IMR-90 (cell line): ENCODE results near the gene GRHL3. TPM values are rescaled to one million over a fixed set of nuclear protein-coding genes. Genes with fewer than 3 reads are reported as not detected.

Experiments
- ATAC-seq: fragments of 200-7000 bp; cut with Tn5 transposase; 2 replicates; pipeline ENCODE4 v1.9.1; 2020; ENCODE audit warnings: low read depth, mild to moderate bottlenecking, moderate library complexity
- BruUV-seq: library from RNA; stranded (reverse); fragments of 400-500 nt; replicated peaks from 2 replicates; lab custom pipeline; 2021; lab: Mats Ljungman, UMichigan
- CTCF ChIA-PET: fragments of 300-600 bp; formaldehyde crosslinking; extraction: SDS; loops from one replicate; lab custom pipeline; 2021; ENCODE audit warnings: antibody characterized with exemption; lab: Yijun Ruan, JAX
- POLR2A ChIA-PET: fragments of 300-600 bp; sonication (Branson Sonifier 250); formaldehyde crosslinking; loops from one replicate; lab custom pipeline; 2022; ENCODE audit warnings: antibody characterized with exemption; ENCODE audit not compliant: unreplicated experiment; lab: Charles Lee
- DNase-seq: peaks from one replicate; pipeline ENCODE4 v3.0.0; 2013
- H2AFZ ChIP-seq: replicated peaks from 2 replicates; pipeline ENCODE3; 2013; ENCODE audit warnings: low read length, mild to moderate bottlenecking; ENCODE audit not compliant: poor library complexity
- H2AK5ac ChIP-seq: 2 replicates; pipeline ENCODE4 v1.6.1; 2013; ENCODE audit warnings: low read depth, low read length, inconsistent platforms
- H2AK9ac ChIP-seq: replicated peaks from 2 replicates; pipeline ENCODE3; 2013; ENCODE audit warnings: mild to moderate bottlenecking, low read depth, low read length, moderate library complexity; ENCODE audit not compliant: poor library complexity
- H2BK120ac ChIP-seq: 2 replicates; pipeline ENCODE4 v1.6.1; 2013; ENCODE audit warnings: low read depth, low read length, inconsistent platforms
- H2BK15ac ChIP-seq: 3 replicates; pipeline ENCODE4 v1.6.1; 2013; ENCODE audit warnings: low read depth, low read length, inconsistent platforms
- H2BK20ac ChIP-seq: 2 replicates; pipeline ENCODE4 v1.6.1; 2013; ENCODE audit warnings: low read depth, mild to moderate bottlenecking, inconsistent platforms, low read length, moderate library complexity
- H2BK5ac ChIP-seq: 2 replicates; pipeline ENCODE4 v1.6.1; 2013; ENCODE audit warnings: mild to moderate bottlenecking, low read depth, low read length, inconsistent platforms; ENCODE audit not compliant: poor library complexity, severe bottlenecking
- H3K14ac ChIP-seq: replicated peaks from 2 replicates; pipeline ENCODE4 v1.6.1; 2013; ENCODE audit warnings: low read depth, low read length, inconsistent platforms
- H3K18ac ChIP-seq: 2 replicates; pipeline ENCODE4 v1.6.1; 2013; ENCODE audit warnings: low read depth, low read length, control low read depth
- H3K23ac ChIP-seq: 2 replicates; pipeline ENCODE4 v1.6.1; 2013; ENCODE audit warnings: low read depth, low read length, inconsistent platforms
- H3K27ac ChIP-seq: 2 replicates; pipeline ENCODE4 v1.5.1; 2013; ENCODE audit warnings: mild to moderate bottlenecking, control low read depth, low read length; ENCODE audit not compliant: insufficient read depth
- H3K27me3 ChIP-seq: 2 replicates; pipeline ENCODE4 v1.6.1; 2013; ENCODE audit warnings: low read length; ENCODE audit not compliant: control insufficient read depth, insufficient read depth
- H3K36me3 ChIP-seq: 2 replicates; pipeline ENCODE4 v1.6.1; 2013; ENCODE audit warnings: low read length, mixed read lengths; ENCODE audit not compliant: control insufficient read depth, insufficient read depth
- H3K4ac ChIP-seq: 2 replicates; pipeline ENCODE4 v1.6.1; 2013; ENCODE audit warnings: low read depth, low read length, inconsistent platforms
- H3K4me1 ChIP-seq: 2 replicates; pipeline ENCODE4 v1.6.1; 2013; ENCODE audit warnings: low read length, mixed read lengths; ENCODE audit not compliant: control insufficient read depth, insufficient read depth
- H3K4me2 ChIP-seq: 2 replicates; pipeline ENCODE4 v1.6.1; 2013; ENCODE audit warnings: low read depth, mild to moderate bottlenecking, control low read depth, low read length, moderate library complexity
- H3K4me3 ChIP-seq: 2 replicates; pipeline ENCODE4 v1.5.1; 2013; ENCODE audit warnings: low read depth, mild to moderate bottlenecking, control low read depth, low read length, moderate library complexity; ENCODE audit not compliant: insufficient read depth
- H3K56ac ChIP-seq: 2 replicates; pipeline ENCODE4 v1.6.1; 2013; ENCODE audit warnings: low read length, inconsistent platforms; ENCODE audit not compliant: insufficient read depth; ENCODE audit errors: extremely low read depth
- H3K79me1 ChIP-seq, 2 experiments: 2 replicates each; pipeline ENCODE4 v1.6.1; 2013; ENCODE audit warnings: low read length in 2 of 2, inconsistent platforms in 1 of 2, low read depth in 1 of 2
- H3K9ac ChIP-seq: 2 replicates; pipeline ENCODE4 v1.6.1; 2013; ENCODE audit warnings: low read depth, low read length, control low read depth
- H3K9me1 ChIP-seq: 2 replicates; pipeline ENCODE4 v1.6.1; 2013; ENCODE audit warnings: low read length, inconsistent platforms; ENCODE audit not compliant: insufficient read depth
- H3K9me3 ChIP-seq: 2 replicates; pipeline ENCODE4 v1.6.1; 2013; ENCODE audit warnings: low read length; ENCODE audit not compliant: control insufficient read depth, insufficient read depth
- H4K20me1 ChIP-seq: 2 replicates; pipeline ENCODE4 v1.6.1; 2013; ENCODE audit warnings: low read length, inconsistent platforms; ENCODE audit not compliant: insufficient read depth
- H4K5ac ChIP-seq: 2 replicates; pipeline ENCODE4 v1.6.1; 2013; ENCODE audit warnings: mild to moderate bottlenecking, low read depth, low read length, control low read depth
- H4K8ac ChIP-seq, 2 experiments: 2 replicates each; pipeline ENCODE4 v1.6.1; 2013; ENCODE audit warnings: low read depth in 2 of 2, low read length in 2 of 2, control low read depth in 1 of 2, inconsistent platforms in 1 of 2
- H4K91ac ChIP-seq: 2 replicates; pipeline ENCODE4 v1.6.1; 2013; ENCODE audit warnings: low read depth, low read length, inconsistent platforms; ENCODE audit not compliant: insufficient read depth
- BHLHE40 ChIP-seq: fragments of 150-350 bp; IDR thresholded peaks from 2 replicates; pipeline ENCODE4 v1.6.1; 2016; ENCODE audit warnings: mild to moderate bottlenecking, low read depth, low read length
- CEBPB ChIP-seq: IDR thresholded peaks from 2 replicates; pipeline ENCODE4 v1.6.1; 2012; ENCODE audit warnings: low read depth, low read length, improper control_type of control experiment
- CHD1 ChIP-seq: IDR thresholded peaks from 2 replicates; pipeline ENCODE4 v1.6.1; 2012; ENCODE audit warnings: low read depth, low read length, improper control_type of control experiment
- CTCF ChIP-seq: conservative IDR thresholded peaks from 2 replicates; pipeline ENCODE4 v1.5.1; 2012; ENCODE audit warnings: mild to moderate bottlenecking, low read depth, low read length, improper control_type of control experiment
- FOS ChIP-seq: fragments of 150-350 bp; IDR thresholded peaks from 2 replicates; pipeline ENCODE4 v1.6.1; 2016; ENCODE audit warnings: low read depth, low read length
- MAFK ChIP-seq: IDR thresholded peaks from 2 replicates; pipeline ENCODE4 v1.6.1; 2012; ENCODE audit warnings: low read depth, low read length, improper control_type of control experiment
- MAZ ChIP-seq: IDR thresholded peaks from 2 replicates; pipeline ENCODE4 v1.6.1; 2012; ENCODE audit warnings: low read depth, mild to moderate bottlenecking, low read length, improper control_type of control experiment, moderate library complexity, borderline replicate concordance
- MXI1 ChIP-seq: IDR thresholded peaks from 2 replicates; pipeline ENCODE4 v1.6.1; 2012; ENCODE audit warnings: low read depth, mild to moderate bottlenecking, low read length, moderate library complexity, borderline replicate concordance
- NFE2L2 ChIP-seq: fragments of 150-350 bp; IDR thresholded peaks from 2 replicates; pipeline ENCODE4 v1.6.1; 2016; ENCODE audit warnings: low read depth, mild to moderate bottlenecking, low read length
- POLR2A ChIP-seq: IDR thresholded peaks from 2 replicates; pipeline ENCODE4 v1.6.1; 2012; ENCODE audit warnings: mild to moderate bottlenecking, low read depth, low read length
- RAD21 ChIP-seq: IDR thresholded peaks from 2 replicates; pipeline ENCODE4 v1.6.1; 2012; ENCODE audit warnings: low read length, improper control_type of control experiment
- RCOR1 ChIP-seq: IDR thresholded peaks from 2 replicates; pipeline ENCODE4 v1.6.1; 2012; ENCODE audit warnings: mild to moderate bottlenecking, low read length, improper control_type of control experiment; ENCODE audit not compliant: insufficient replicate concordance
- RFX5 ChIP-seq: IDR thresholded peaks from 2 replicates; pipeline ENCODE4 v1.8.0; 2012; ENCODE audit warnings: low read depth, mild to moderate bottlenecking, low read length, moderate library complexity
- SMC3 ChIP-seq: fragments of 150-350 bp; IDR thresholded peaks from 2 replicates; pipeline ENCODE4 v1.6.1; 2016; ENCODE audit warnings: low read depth, mild to moderate bottlenecking, antibody characterized with exemption, low read length, moderate library complexity
- USF2 ChIP-seq: fragments of 150-350 bp; IDR thresholded peaks from 2 replicates; pipeline ENCODE4 v1.6.1; 2017; ENCODE audit warnings: mild to moderate bottlenecking, antibody characterized with exemption, low read length, low read depth
- WGBS, 2 experiments: methylation state at CpG; one replicate each; pipeline versions ENCODE4 v1.1.5 to v1.1.7; 2013; ENCODE audit warnings: missing lambda C conversion rate in 2 of 2; ENCODE audit not compliant: insufficient read length in 1 of 2; ENCODE audit errors: extremely low coverage in 2 of 2; 5-methylcytosine and 5-hydroxymethylcytosine counted together
- dilution Hi-C: fragments of 300-500 bp; cut with HindIII; formaldehyde crosslinking; loops from one replicate; pipeline ENCODE4 v1.14.3; 2018; ENCODE audit warnings: low sequenced_read_pairs; ENCODE audit not compliant: unreplicated experiment
- in situ Hi-C: fragments of 300-500 bp; cut with MboI; formaldehyde crosslinking; loops from 3 replicates; pipeline ENCODE4 v1.14.3; 2019; ENCODE audit warnings: low sequenced_read_pairs, inconsistent platforms, mixed read lengths
- intact Hi-C: fragments of 100-400 bp; cut with micrococcal nuclease; formaldehyde crosslinking; loops from 2 replicates; pipeline ENCODE4 v1.10.0; 2022
- polyA plus RNA-seq, 3 experiments: library from polyadenylated mRNA; depleted of rRNA; stranded (reverse); fragments of >200 nt; gene quantifications; 2 replicates each; pipeline ENCODE4 v1.2.3, GENCODE V29; 2012; ENCODE audit warnings: low replicate concordance in 1 of 3
- total RNA-seq: library from RNA; depleted of rRNA; stranded (reverse); fragments of >200 nt; gene quantifications from 2 replicates; pipeline ENCODE4 v1.2.3, GENCODE V29; 2012
- TF ChIP-seq, protein P1 (sequence below): fragments of 150-350 bp; IDR thresholded peaks from 2 replicates; pipeline ENCODE4 v1.6.1; 2016; ENCODE audit warnings: low read depth, mild to moderate bottlenecking, low read length, moderate library complexity, borderline replicate concordance

The GRHL3 gene
- total and polyA plus RNA-seq, 2 of the 4 experiments (the other 2 are of a cell fraction), result not detected

DNA sequence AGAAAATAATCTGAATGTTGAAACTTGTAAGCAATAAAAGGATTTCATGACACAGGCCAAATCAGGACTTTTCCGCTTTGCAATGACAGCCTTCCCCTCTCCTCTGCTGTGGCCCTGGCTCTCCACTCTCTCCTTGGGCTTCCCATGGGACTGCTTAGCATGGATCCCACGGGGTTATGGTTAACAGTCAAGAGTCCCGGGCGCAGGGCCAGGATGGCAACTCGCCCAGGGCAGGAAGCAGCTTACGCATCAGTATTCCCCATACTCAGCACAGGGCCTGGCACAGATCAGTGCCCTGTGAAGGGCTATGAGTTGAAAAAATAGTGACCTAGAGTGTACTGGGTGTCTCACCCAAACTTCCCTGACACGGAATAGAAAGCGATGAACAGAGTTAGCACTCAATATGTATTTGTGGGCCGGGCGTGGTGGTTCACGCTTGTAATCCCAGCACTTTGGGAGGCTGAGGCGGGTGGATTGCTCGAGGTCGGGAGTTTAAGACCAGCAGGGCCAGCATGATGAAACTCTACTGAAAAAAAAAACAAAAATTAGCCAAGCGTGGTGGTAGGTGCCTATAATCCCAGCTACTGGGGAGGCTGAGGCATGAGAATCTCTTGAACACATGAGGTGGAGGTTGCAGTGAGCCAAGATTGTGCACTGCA, 29.1 kb upstream of the GRHL3 start:
- DNase-seq, result peak; percentile 81
- BruUV-seq, result no TSS peak

More for the DNA sequence above, 29.1 kb upstream of the GRHL3 start:
- H3K14ac ChIP-seq, result no peak overlapping the region
- no peaks in the 10 kb centered on the region for H3K79me1 ChIP-seq
- no peak overlapping the region for H2BK120ac ChIP-seq
- no peak overlapping the region for H3K4me3 ChIP-seq
- H4K8ac ChIP-seq, result no peak overlapping the region
- no peak overlapping the region for H3K4me2 ChIP-seq
- peaks cover 2% of the 10 kb centered on the region; the same call in 1 of the 2 replicates for H3K27me3 ChIP-seq
- H3K36me3 ChIP-seq, result no peaks in the 10 kb centered on the region
- H3K23ac ChIP-seq, result no peak overlapping the region
- dilution Hi-C loops, result no loop called here
- no peaks in the 10 kb centered on the region for H4K20me1 ChIP-seq
- H3K56ac ChIP-seq, result no peak overlapping the region
- H2AK5ac ChIP-seq, result no peak overlapping the region
- intact Hi-C loops, result loop anchor here (10.0 kb wide), 1 partner anchor 95 kb away; no protein-coding TSS in a partner anchor
- peaks cover 5% of the 10 kb centered on the region for H3K9me1 ChIP-seq
- peaks cover 11% of the 10 kb centered on the region for H3K4me1 ChIP-seq
- peak; percentile 32 for ATAC-seq
- H3K9me3 ChIP-seq, result no peaks in the 10 kb centered on the region
- H2BK15ac ChIP-seq, result no peak overlapping the region
- peak overlapping the region; percentile 39 for H2AFZ ChIP-seq
- H3K9ac ChIP-seq, result no peak overlapping the region
- no peak overlapping the region for H2BK5ac ChIP-seq
- in situ Hi-C loops, result no loop called here
- H3K27ac ChIP-seq, result no peak overlapping the region
- WGBS, 2 experiments, result 83% methylated on average over 2 of the region's 15 CpGs; no CpG with 5 or more reads in 1 of the 2 experiments
- TF ChIP-seq CHD1, result no peak
- TF ChIP-seq MAFK, result no peak
- TF ChIP-seq NFE2L2, result no peak
- no peak for TF ChIP-seq MXI1
- no peak for TF ChIP-seq RFX5
- TF ChIP-seq SMC3, result no peak
- no peak for TF ChIP-seq RCOR1
- TF ChIP-seq FOS, result no peak
- no peak for TF ChIP-seq BHLHE40
- no peak for TF ChIP-seq RAD21
- no peak for TF ChIP-seq MAZ
- no peak for TF ChIP-seq CTCF
- no peak for TF ChIP-seq USF2
- TF ChIP-seq CEBPB, result no peak
- TF ChIP-seq, protein P1, sequence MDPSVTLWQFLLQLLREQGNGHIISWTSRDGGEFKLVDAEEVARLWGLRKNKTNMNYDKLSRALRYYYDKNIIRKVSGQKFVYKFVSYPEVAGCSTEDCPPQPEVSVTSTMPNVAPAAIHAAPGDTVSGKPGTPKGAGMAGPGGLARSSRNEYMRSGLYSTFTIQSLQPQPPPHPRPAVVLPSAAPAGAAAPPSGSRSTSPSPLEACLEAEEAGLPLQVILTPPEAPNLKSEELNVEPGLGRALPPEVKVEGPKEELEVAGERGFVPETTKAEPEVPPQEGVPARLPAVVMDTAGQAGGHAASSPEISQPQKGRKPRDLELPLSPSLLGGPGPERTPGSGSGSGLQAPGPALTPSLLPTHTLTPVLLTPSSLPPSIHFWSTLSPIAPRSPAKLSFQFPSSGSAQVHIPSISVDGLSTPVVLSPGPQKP, result no peak
- no peak for TF ChIP-seq POLR2A
- no peak overlapping the region for H2AK9ac ChIP-seq
- no peak overlapping the region for H3K4ac ChIP-seq
- 0 out of 2 replicates have a peak overlapping the region, but pooled peaks have one; percentile 5 for H2BK20ac ChIP-seq
- H3K18ac ChIP-seq, result no peak overlapping the region
- H4K91ac ChIP-seq, result no peak overlapping the region
- H4K5ac ChIP-seq, result no peak overlapping the region
- POLR2A ChIA-PET, result no interaction called here
- CTCF ChIA-PET, result no interaction called here
